DMS53 treated with DMSO at 0.1 percent for 48 hours (cell line): ENCODE results near the gene TMEM240.
"Not testable (repeated sequence)": the region's sequence is repeated elsewhere in the genome, so short reads cannot be mapped to it uniquely, and the experiment has no call there.

Source experiments
- DNase-seq: peaks from one replicate; lab custom pipeline; 2025; ENCODE audit not compliant: unreplicated experiment; lab: John Stamatoyannopoulos, UW

Gene TMEM240

GRCh38 chr1:1505366-1505798 lies 35.0 kb downstream of the TMEM240 start:
- DNase-seq = peak; percentile 37

- DNase-seq = peak; percentile 79
Observed at GRCh38 chr1:1504777-1505365, 35.6 kb downstream of the TMEM240 start.

- DNase-seq = not testable (repeated sequence)
Observed at GRCh38 chr1:1495461-1495975, 44.9 kb downstream of the TMEM240 start.

DNA sequence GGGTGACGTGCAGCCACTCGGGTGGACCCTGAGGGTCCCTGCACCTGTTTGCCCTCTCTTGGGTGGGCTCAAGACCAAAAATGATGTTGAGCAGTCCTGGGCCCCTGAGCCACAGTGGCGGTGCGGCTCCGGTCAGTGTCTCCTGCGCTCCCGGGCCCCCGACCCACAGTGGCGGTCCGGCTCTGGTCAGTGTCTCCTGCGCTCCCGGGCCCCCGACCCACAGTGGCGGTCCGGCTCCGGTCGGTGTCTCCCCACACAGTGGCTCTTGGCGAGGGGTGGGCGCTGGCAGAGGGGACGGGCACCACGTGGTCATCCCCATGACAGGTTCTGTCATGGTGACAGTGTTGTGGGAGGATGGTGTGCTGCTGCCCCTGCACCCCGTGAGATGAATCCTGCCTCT lies 46.1 kb downstream of the TMEM240 start:
- DNase-seq = not testable (repeated sequence)

GRCh38 chr1:1491601-1492000 lies 48.8 kb downstream of the TMEM240 start:
- DNase-seq = no peak

- DNase-seq = no peak
Observed at GRCh38 chr1:1490633-1491230, 49.7 kb downstream of the TMEM240 start.

DNA sequence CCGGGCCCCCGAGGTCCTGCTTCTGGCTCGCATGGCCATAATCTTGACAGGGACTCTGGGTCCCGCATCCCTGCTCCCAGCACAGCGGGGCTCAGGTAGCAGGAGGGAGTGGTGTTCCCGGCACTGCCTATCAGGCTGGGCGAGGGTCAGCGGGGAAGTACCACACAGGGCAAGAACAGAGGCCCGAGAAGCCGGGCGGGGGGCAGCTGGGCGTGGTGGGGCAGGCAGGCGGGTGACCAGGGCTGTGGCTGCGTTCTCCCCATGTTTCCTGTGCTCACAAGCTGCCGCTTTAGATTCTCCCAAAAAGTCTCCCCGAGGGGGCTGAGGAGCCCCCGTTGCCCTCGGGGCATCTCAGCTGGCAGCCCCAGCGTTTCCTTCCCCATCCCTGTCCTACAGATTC lies 50.6 kb downstream of the TMEM240 start:
- no peak for DNase-seq

DNA sequence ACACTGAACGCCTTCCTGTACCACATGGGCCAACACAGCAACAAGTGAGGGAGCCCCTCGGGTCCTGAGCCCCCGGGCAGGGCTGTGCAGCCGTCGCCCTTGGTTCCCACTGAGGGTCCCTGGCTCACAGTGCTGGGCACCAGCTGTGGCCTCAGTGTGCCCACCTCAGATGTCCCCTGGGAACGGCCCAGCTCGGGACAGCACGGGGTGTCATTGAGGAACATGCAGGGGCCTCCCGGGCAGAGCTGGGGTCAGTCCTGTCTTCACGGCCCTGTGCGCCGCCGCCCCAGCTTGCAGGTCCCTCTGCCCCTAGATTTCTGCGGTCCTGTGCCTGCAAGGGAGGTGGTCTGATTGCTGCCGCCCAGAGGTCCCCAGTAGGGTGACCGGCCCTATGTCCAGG lies 51.2 kb downstream of the TMEM240 start:
- no peak for DNase-seq

GRCh38 chr1:1487701-1488100 lies 52.7 kb downstream of the TMEM240 start:
- no peak for DNase-seq

DNA sequence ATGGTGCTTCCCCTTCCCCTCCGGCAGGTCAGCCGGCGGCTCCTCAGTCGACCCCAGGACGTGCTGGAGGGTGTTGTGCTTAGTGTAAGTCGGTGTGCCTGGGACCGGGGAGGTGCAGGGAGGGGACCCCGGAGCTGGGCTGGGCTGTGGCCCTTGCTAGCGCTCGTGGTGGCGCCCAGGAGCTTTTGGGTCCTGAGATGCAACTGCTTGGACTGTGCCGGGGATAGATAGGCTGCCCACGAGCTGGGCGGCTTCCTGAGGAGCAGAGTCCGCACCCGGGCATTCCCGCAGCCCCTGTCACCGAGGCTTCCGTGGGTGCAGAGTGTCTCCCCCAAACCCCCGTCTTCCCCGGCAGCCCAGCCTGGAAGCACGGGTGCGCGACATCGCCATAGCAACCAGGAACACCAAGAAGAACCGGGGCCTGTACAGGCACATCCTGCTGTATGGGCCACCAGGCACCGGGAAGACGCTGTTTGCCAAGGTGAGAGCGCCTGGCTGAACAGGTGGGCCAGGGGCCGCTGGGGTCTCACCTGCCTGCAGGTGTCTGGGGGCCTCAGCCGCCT lies 54.6 kb downstream of the TMEM240 start:
- not testable (repeated sequence) for DNase-seq

DNA sequence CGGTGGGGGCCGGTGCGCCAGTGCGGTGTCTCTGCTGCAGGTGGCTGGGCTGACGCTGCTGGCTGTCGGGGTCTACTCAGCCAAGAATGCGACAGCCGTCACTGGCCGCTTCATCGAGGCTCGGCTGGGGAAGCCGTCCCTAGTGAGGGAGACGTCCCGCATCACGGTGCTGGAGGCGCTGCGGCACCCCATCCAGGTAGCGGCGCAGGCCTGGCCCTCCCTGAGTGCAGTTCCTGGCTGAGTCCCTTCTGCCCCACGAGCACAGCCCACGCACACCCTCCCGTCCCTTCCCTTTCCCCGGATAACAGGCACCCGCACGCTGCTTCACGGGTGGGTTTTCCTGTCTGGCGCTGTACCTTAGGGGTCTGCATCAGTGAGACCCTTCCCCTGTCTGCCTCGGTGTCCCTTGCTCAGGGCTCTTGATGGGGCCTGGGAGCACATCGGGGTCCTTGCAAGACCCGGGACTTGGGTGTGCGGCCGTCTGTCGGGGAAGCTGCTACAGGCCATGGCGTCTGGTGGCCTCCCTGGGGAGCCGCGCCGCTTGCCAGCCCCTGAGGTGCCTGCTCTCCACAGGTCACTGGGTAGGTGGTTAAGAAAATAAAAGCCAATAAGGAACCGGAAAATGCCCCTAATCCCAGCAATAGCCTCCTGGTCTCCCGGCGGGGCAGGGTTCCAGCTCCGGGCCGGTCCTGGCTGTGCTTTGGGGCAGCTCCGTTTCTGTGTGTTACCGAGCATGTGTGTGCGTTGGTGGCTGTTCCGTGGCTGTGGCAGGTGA lies 55.3 kb downstream of the TMEM240 start:
- DNase-seq = not testable (repeated sequence)
